HT1080 (cell line): ENCODE measurements around the gene PRPF18. TPM values are rescaled to one million over a fixed set of nuclear protein-coding genes. Genes with fewer than 3 reads are reported as not detected.

ENCODE experiments used
- DNase-seq: peaks from one replicate; pipeline ENCODE4 v3.0.0-alpha.2; 2015; ENCODE audit warnings: low read depth
- total RNA-seq: library from RNA; depleted of rRNA; stranded (reverse); fragments of >200 nt; shearing (Covaris generic); gene quantifications from 2 replicates; pipeline ENCODE4 v1.2.3, GENCODE V29; 2014; rRNA removed

The PRPF18 gene
- total RNA-seq, 1 experiment from 2014 or later: 27.7 TPM

DNA sequence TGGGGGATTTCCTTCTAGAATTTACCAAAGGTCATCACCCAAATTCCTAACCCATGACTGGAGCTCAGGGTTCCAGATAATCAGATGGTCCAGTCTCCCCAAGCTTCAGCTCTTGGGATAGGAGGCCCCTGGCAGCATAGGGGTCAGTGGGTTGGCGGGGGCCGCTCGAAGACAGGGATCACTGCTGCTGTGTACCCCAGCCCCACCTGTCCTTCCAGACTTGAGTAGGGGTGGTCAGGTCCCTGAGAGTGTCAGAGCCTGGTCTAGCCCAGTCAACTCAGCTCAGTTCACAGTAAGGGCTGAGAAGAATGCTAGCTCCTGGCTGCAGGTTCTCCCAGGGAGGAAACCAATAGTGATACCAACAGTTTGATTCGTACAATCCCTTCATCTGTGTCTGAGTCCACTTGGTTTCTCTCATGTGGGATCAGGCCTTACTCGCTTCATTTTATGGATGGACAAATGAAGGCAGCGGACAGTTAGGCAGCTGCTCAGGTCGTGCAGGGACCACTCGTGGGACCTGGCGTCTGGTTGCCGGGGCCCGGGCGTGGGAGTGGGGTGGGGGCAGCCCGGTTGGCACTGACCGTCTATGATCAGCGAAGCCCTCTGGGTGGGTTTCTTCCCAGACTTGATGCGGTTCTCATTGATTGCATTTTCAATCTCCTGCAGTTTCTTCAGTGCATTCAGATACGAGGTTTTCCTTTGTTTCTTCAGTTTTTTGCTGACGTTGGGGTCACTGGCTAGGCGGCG, 78.9 kb downstream of the PRPF18 start:
- no peak for DNase-seq

DNA sequence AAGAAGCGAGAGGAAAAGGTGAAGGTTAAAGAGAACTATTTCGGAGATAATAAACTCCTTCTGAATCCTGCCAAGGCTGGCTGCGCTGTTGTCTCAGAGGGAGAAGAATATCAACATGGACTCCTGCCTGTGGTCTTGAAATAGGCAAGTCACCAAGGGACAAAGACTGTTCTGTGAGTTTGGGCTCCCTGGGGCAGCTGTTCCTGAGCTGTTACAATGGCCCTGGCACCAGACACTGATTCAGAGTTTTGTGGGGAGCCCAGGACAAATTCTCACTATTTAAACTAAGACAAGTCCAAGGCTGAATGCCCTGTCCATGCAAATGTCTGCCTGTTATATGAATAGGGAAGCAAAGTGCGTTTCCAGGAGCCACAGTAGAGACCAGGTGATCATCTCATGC, 81.4 kb downstream of the PRPF18 start:
- DNase-seq: no peak

DNA sequence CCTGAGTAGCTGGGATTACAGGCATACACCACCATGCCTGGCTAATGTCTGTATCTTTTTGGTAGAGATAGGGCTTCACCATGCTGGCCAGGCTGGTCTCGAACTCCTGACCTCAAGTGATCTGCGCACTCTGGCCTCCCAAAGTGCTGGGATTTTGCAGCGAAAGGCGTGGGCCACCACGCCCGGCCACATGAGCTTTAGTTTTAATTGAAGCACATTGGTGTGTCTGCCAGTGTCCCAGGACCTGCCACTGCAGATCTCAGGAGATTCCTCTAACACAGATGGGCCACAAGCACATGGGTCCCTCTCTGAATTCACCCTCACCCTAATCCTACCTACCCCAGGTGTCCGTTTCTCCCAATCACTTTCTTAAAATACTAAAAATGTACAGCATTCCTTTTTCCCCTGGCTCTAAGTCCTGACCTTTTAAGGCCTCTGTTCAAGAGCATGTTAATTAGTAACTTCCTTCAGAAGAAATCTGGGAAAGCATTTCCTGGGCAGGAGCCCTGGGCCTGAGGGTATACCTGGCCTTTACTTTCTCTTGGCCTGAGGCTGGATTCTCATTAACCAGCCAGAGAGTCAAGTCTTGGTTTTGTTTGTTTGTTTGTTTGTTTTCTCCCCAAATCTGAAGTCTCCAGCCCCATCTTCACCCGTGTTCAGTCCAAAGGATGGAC, 82.6 kb downstream of the PRPF18 start:
- DNase-seq: no peak

DNA sequence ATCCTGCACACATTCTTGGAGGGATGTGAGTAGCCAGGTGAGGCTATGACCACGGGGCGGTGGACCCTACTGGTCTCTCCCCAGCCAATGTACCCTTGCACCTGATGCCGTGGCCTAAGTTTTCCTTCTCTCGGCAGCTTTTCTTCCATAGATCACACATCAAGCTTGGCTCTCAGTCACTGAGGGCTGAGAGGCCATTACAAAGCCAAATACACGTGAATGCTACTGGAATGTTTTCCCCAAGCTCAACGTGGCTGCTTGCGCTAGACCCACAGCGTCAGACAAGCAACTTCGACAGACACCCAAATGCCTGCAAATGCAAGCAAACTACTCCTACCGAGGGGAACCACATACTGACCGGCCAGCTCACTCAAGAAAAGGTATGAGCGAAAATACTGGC, 83.1 kb downstream of the PRPF18 start:
- no peak for DNase-seq

DNA sequence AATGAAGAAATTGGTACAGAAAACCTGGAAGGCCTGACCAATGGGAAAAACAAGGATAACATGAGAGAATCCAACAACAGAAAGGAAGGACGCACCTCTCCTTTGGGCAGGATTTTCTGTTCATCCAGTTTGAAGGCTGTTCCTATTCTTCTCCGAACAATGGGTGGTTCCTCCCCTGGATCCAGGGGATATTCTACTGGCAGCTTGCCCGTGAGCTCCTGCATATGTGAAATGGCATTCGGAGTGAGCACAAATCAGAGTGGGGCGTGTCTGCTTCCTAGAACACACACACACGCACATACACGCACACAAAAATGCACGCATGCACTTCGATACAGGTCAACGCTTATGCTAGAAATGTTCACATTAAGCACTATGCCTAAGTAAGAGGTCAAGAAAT, 83.5 kb downstream of the PRPF18 start:
- DNase-seq: no peak

DNA sequence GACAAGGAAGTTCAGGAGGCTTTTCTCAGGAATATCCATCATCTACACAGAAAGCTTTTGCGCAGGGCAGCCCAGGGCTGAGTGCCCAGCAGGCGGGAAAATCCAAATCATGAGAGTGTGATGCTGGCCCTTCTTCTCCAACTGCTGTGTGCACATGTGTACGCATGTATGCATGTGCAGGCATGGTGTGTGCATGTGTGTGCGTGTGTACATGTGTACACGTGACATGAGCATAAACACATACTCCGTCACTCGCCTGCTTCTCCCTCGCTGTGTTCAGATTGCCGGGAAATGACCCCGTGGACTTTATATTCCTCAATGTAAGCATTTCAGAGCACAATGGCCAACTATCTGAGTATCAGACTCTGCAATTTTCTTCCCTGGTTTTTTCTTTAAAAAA, 85.1 kb downstream of the PRPF18 start:
- no peak for DNase-seq

DNA sequence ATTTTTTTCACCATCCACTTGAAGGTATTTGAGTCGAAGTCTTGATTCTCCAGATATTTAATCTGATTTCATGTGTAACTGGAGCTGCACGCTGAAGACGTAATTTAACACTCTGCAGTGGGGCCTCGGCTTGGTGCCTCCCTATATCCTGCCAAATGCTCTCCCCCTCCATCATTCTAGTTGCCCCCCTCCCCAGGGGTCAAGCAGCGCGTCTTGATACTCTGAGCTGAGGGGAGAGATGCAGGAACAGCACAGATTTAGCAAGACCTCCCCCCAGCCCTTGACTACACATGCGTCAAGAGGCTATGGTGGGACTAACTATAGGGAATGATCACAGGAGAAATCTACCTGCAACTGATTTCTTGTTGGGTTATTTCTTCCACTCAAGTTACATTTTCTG, 85.8 kb downstream of the PRPF18 start:
- DNase-seq: no peak

DNA sequence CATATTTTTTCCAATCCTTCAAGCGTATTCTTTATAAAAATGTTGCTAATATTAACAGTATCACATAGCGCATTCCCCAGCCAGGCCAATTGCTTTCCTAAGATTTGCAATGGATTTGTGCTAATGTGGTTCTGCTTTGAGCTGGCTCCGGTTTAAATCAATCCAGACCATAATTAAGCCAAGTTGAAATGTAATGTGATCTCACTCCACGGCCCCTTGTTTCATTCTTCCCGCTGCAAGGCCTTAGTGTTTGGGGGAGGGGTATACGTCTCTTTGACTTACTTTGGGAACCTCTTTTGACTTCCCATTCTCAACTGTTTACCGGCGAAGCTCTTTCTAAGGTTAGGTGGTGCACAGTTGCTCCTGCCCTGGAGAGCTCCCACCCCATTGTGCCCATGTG, 86.4 kb downstream of the PRPF18 start:
- DNase-seq: no peak

DNA sequence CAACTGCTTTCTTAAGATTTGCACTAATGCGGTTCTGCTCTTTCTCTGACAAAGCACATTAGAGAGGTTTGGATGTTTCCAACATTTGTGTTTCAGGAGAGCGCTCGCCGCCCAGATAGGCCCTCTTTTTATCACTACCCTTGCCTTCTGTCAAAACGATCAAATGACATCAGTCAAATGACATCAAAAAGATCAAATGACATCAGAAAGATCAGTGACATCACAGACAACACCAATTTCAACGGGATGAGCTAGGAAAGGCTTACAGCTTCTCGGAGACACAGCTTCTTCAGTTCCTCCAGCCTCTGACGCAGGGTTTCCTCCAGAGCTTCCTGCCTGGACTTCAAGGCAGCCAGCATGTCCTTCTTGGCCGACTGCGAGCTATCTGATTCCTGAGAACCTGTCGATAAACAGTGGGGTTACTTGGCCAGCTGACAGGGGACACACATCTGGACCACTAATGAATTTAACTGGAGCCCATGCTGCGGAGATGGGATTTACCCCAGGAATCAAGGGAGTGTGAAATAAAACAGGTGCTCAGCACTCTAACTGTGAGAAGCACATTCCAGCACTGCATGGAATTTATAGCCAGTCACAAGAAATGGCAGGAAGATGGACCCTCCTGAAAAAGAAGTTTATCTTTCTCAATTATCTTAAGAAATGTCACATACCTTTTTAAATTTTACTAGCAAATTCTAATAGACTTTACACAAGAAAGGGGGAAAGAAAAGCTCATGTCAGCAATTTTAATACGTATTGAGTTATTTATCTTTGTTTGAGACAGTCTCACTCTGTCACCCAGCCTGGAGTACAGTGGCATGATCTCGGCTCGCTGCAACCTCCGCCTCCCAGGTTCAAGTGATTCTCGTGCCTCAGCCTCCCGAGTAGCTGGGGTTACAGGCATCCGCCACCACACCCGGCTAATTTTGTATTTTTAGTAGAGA, 88.2 kb downstream of the PRPF18 start:
- DNase-seq: no peak

DNA sequence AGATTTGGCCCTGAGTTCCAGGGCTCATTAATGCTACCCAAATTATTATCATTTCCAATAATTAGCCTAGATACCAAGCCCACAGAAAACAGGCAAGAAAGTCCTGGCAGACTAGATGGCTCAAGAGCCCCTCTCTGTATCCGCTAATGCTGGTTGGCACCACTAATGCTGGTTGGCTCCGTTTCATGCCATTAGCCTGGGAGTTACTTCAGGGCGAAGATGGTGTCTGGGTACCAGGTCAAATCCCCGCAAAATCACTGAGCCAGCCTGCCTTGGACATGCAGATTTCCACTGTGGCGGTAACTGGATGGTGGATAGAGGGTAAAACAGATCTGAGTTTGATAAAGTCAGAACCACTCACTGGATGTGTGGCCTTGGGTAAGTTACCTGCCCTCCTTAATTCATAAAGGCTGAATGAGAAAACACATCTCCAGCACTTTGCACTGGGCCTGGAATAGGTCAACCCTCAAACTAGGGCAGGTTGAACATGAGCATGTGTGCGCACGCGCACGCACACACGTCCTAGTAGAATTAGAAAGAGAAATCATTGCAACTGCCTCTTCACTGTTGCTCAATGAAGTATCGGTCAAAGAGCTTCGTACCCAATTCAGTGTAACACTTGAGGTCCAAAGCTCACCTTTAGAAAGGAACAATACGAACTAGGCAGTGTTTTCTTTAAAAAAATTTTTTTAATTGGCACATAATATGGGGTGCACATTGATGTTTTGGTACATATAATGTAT, 91.5 kb downstream of the PRPF18 start:
- no peak for DNase-seq

Other genes starting within 250 kb of the PRPF18 start
- 48.7 and 68.3 TPM in 2 replicates for gene SEPHS1, start 238.7 kb upstream of the PRPF18 start, total RNA-seq
- gene BEND7, start 58.0 kb upstream of the PRPF18 start, total RNA-seq: 4.0 and 5.7 TPM in 2 replicates